Testis (tissue), 3 donors: ENCODE measurements around the gene GOSR1. TPM values are rescaled to one million over a fixed set of nuclear protein-coding genes. Genes with fewer than 3 reads are reported as not detected.

Experiments used
- DNase-seq: peaks from one replicate; pipeline ENCODE4 v3.0.0-alpha.2; 2019
- H3K27ac ChIP-seq, 2 donors: fragments of 200-600 bp; sonication (generic); one replicate each; pipeline ENCODE4 v1.5.1; 2019
- H3K27me3 ChIP-seq: fragments of 200-600 bp; sonication (generic); one replicate; pipeline ENCODE4 v1.5.1; 2019
- H3K36me3 ChIP-seq: fragments of 200-600 bp; sonication (generic); one replicate; pipeline ENCODE4 v1.5.1; 2017; ENCODE audit warnings: low read depth; ENCODE audit errors: missing control alignments
- H3K4me1 ChIP-seq: fragments of 200-600 bp; sonication (generic); one replicate; pipeline ENCODE4 v1.5.1; 2019
- H3K4me3 ChIP-seq, 2 donors: fragments of 200-600 bp; sonication (generic); one replicate each; pipeline ENCODE4 v1.5.1; 2017 to 2019
- H3K9me3 ChIP-seq: fragments of 200-600 bp; sonication (generic); one replicate; pipeline ENCODE4 v1.5.1; 2017
- CTCF ChIP-seq, 3 experiments: fragments of 450-650 bp in 2 of 3; fragments of 200-600 bp in 1 of 3; sonication (generic) in 1 of 3; IDR thresholded peaks; one replicate each; pipeline ENCODE4 v1.5.1; 2016 to 2019; ENCODE audit warnings: antibody characterized with exemption in 3 of 3, mild to moderate bottlenecking in 2 of 3, moderate library complexity in 1 of 3
- POLR2A ChIP-seq: fragments of 450-650 bp; IDR thresholded peaks from one replicate; pipeline ENCODE4 v1.6.1; 2017; ENCODE audit warnings: antibody characterized with exemption, mild to moderate bottlenecking, moderate library complexity
- WGBS, 2 donors: methylation state at CpG; one replicate each; pipeline ENCODE4 v1.1.5; 2018; 5-methylcytosine and 5-hydroxymethylcytosine counted together
- intact Hi-C: fragments of 100-400 bp; cut with DNase I; formaldehyde crosslinking; loops from one replicate; pipeline ENCODE4 v1.15.1; 2023; ENCODE audit warnings: low total_unique reads
- polyA plus RNA-seq: library from polyadenylated mRNA; stranded (reverse); fragments of 350-450 nt; fragmentation: Illumina TruSeq; extraction: RNeasy Lipid Tissue Mini Kit (QIAGEN cat#74804); gene quantifications from one replicate; pipeline ENCODE4 v1.2.3, GENCODE V29; 2014; ENCODE audit warnings: low read depth, low replicate concordance; ENCODE audit not compliant: insufficient read depth
- total RNA-seq, 2 donors: library from RNA; depleted of rRNA; stranded (reverse); fragments of >200 nt; gene quantifications; one replicate each; pipeline ENCODE4 v1.2.3, GENCODE V29; 2016

The GOSR1 gene
- total and polyA plus RNA-seq, 3 donors from 2014 or later: 52.9 to 69.9 (median 61.7) TPM

DNA sequence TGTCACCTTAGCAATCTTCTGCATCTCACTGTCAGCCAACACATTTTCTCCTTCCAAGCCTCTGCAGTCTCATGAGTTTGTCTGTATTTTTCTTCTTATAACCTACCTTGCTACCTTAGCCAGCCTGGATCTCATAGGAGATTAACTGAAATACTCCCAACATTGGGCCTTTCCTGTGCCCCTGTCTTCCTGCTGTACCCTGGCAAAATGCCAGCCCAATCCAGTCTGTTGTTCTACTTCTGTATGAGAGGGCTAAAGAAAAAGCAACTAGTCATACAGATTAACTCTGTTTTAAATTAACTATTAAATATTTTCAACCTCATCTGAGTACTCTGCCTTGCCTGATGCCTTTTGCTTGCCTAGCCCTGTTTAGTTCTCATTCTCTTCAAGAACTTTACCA is 18.4 kb downstream of the GOSR1 start:
- Histone ChIP-seq H3K27me3 (no peaks in the 10 kb centered on the region), H3K4me3 (no peak overlapping the region), H3K36me3 (no peaks in the 10 kb centered on the region), H3K4me1 (no peaks in the 10 kb centered on the region), H3K27ac (no peak overlapping the region), H3K9me3 (no peaks in the 10 kb centered on the region)
- intact Hi-C loops: no loop called here
- TF ChIP-seq CTCF (IDR thresholded peaks at IDR 0.05) (no peak), POLR2A (no peak)
- DNase-seq: no peak

DNA sequence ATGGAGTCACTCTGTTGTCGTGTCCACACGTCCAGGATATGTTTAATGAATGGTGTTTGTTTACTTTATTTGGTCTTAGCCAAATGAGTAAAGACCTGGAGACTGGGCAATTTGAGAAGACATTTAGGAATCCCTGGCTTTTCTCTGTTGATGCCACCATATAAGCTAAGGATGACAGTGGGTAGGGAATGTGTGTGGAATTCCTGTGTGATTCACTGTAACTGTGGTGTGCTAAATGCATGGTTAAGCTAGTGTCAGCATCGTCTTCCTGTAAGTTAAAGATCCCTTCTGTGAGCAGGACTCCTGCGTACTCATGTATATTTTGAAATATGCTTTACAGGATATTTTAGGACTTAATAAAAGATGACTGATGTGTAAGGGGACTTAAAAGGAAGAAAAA is 26.4 kb downstream of the GOSR1 start:
- 87 to 95% methylated on average over 4 of the region's 4 CpGs for WGBS, 2 donors
- Histone ChIP-seq H3K9me3 (no peaks in the 10 kb centered on the region), H3K36me3 (no peaks in the 10 kb centered on the region), H3K27ac (no peak overlapping the region), H3K27me3 (no peaks in the 10 kb centered on the region), H3K4me1 (no peaks in the 10 kb centered on the region), H3K4me3 (no peak overlapping the region)
- intact Hi-C loops: no loop called here
- TF ChIP-seq POLR2A (no peak), CTCF (IDR thresholded peaks at IDR 0.05) (no peak)
- DNase-seq: no peak

GRCh38 chr17:30505868-30506417 is 28.7 kb downstream of the GOSR1 start:
- no peak for TF ChIP-seq CTCF (IDR thresholded peaks at IDR 0.05)
- no peak for TF ChIP-seq POLR2A
- no peaks in the 10 kb centered on the region for H3K27me3 ChIP-seq
- DNase-seq: no peak
- no peaks in the 10 kb centered on the region for H3K36me3 ChIP-seq
- H3K27ac ChIP-seq: no peak overlapping the region
- no peaks in the 10 kb centered on the region for H3K4me1 ChIP-seq
- WGBS, 2 donors: 93 to 96% methylated on average over 6 of the region's 6 CpGs
- intact Hi-C loops: no loop called here
- H3K4me3 ChIP-seq: no peak overlapping the region
- H3K9me3 ChIP-seq: no peaks in the 10 kb centered on the region

DNA sequence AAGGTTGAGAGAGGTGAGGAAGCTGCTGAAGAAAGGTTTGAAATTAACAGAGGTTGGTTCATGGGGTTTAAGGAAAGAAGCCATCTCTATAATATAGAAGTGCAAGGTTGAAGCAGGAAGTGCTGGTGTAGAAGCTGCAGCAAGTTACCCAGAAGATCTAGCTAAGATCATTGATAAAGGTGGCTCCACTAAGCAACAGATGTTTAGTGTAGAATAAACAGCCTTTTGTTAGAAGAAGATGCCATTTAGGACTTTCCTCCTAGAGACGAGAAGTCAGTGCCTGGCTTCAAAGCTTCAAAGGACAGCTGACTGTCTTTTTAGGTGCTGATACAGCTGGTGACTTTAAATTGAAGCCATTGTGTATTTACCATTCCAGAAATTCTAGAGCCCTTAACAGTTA is 29.3 kb downstream of the GOSR1 start:
- Histone ChIP-seq H3K4me1 (no peaks in the 10 kb centered on the region), H3K9me3 (no peaks in the 10 kb centered on the region), H3K27me3 (no peaks in the 10 kb centered on the region), H3K36me3 (no peaks in the 10 kb centered on the region), H3K27ac (no peak overlapping the region), H3K4me3 (no peak overlapping the region)
- intact Hi-C loops: no loop called here
- 81 to 86% methylated on average over 1 of the region's 1 CpG for WGBS, 2 donors
- DNase-seq: no peak
- TF ChIP-seq POLR2A: no peak
- TF ChIP-seq CTCF (IDR thresholded peaks at IDR 0.05): no peak

- TF ChIP-seq POLR2A (no peak), CTCF (IDR thresholded peaks at IDR 0.05) (no peak)
- H3K9me3 ChIP-seq: no peaks in the 10 kb centered on the region
- 93 to 100% methylated on average over 1 of the region's 1 CpG for WGBS, 2 donors
- H3K4me1 ChIP-seq: no peaks in the 10 kb centered on the region
- H3K4me3 ChIP-seq: no peak overlapping the region
- H3K27ac ChIP-seq: no peak overlapping the region
- no peaks in the 10 kb centered on the region for H3K27me3 ChIP-seq
- intact Hi-C loops: no loop called here
- DNase-seq: no peak
- H3K36me3 ChIP-seq: no peaks in the 10 kb centered on the region
These were observed 36.1 kb downstream of the GOSR1 start for GRCh38 chr17:30513346-30513745.
